Measurements from ENCODE around the gene RNASE7.

RNASE7 gene

DNA sequence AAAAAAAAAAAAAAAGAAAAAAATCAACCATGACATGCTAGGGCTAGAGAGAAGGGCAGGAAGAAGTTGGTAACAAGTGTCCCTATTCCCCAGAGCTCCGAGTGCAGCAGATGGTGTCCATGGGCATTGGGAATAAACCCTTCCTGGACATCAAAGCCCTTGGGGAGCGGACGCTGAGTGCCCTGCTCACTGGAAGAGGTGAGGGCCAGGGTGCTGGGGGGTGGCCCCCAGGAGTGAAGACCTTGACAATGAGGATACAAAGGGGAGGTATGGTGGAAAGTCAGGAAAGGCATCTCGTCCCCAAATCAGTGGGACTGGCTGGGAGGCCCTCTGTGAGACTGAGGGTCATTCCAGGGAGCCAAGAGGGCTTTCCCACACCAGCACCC lies 44.7 kb downstream of the RNASE7 start:
- no peak for DNase-seq (ENCODE audit: low read depth in 3 of 3)

DNA sequence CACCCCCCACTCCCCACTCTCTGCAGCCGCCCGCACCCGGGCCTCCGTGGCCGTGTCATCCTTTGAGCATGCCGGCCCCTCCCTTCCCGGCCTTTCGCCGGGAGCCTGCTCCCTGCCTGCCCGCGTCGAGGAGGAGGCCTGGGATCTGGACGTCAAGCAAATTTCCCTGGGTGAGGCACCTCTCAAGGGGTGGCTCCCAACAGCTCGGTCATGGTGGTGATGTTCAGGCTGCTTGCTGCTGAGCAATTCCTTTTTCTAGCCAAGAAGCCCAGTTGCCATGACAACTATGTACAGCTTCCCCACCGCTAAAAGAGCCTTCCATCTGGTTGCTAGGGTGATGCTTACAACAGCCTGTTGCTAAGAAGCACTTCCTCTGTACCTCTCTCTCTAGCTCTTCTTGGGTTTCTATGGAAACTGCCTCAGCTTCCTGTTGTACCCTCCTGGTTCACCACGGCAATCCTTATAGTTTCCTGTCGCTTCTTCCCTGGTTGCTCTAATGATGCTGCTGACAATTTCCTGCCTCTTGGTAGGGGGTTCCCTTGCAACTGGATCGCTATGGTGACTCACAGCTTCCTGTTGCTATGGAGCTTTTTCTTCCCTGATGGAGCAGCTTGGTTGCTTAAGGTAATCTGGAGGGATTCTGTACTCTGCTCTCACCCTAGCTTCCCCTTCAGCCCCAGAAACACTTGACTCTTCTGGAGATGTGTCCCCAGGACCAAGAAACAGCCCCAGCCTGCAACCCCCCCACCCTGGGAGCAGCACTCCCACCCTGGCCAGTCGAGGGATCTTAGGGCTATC lies 45.3 kb downstream of the RNASE7 start:
- no peak for DNase-seq (ENCODE audit: low read depth in 3 of 3)

DNA sequence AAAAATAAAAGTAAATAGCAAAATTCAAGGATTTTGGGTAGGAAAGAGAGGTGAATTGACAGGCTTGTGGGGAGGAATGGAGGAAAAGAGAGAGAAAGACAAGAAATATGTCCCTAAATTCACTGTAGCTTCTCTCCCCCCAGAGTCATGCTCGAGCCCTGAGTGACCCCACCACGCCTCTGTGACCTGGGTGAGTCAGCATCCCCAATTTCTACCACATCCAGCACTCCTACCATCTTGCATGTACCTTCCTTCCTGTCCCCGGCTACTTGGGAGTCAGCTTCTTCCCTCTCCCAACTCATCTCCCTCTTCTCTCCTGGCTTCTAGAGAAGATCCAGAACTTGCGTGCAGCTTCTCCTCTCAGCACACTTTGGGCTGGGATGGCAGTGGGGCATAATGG lies 46.5 kb downstream of the RNASE7 start:
- DNase-seq (ENCODE audit: low read depth in 3 of 3): no peak

DNA sequence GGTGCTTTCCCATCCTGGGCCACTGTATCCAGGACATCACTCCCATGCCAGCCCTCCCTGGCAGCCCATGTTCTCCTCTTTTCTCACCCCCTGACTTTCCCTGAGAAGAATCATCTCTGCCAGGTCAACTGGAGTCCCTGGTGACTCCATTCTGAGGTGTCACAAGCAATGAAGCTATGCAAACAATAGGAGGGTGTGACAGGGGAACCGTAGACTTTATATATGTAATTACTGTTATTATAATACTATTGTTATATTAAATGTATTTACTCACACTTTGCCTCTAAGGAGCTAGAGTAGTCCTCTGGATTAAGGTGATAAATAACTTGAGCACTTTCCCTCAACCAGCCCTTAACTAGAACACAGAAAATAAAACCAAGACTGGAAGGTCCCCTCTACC lies 47.1 kb downstream of the RNASE7 start:
- DNase-seq (ENCODE audit: low read depth in 3 of 3): no peak

DNA sequence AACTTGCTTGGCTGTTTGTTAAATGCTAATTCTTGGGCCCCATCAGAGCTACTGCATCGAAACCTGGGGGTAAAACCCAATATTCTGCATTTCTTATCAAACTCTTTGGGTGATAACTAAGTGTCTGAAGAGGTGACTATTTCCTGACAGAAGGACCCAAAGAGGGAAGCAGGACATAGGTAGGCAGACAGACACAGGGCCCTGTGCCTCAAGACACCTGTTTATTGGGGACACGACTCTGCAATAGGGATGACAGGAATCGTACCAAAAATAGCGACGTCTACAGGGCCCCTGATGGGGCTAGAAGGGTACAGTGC lies 47.7 kb downstream of the RNASE7 start:
- DNase-seq (ENCODE audit: low read depth in 3 of 3): no peak

DNA sequence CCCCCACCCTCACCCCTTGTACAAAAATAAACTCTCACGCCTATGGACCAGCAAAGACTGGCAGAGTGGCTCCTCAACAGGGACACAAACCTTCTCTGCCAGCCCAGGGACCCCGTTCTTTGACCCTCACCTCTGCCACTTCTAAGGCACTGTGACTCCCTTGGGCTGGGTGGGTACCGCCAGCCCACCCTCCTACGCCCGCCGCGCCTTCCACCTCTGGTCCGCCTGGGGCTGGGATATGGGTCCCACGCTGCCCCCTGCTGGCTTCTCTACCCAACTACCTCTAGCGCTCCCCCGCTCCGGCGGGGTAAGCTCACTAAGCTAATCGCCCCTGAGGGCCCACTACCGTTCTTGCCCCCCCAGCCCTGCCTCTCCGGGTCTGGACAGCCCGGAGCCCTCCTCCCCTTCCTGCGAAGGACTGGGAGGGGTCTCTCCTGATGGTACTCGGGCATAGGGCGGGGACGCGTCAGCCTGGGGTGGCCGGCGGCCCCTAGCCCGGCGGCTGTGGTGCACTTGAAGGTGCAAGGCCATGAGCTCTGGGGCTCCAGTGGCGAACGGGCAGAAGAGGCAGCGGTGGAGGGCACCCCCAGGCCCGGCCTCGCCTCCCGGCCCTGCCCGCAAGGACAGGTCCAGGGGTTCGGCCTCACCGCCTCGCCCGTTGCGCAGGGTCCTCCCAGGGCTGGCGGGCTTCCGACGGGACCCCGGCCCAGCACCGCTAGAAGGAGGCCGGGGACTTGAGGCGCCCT lies 48.2 kb downstream of the RNASE7 start:
- no peak for DNase-seq (ENCODE audit: low read depth in 3 of 3)

DNA sequence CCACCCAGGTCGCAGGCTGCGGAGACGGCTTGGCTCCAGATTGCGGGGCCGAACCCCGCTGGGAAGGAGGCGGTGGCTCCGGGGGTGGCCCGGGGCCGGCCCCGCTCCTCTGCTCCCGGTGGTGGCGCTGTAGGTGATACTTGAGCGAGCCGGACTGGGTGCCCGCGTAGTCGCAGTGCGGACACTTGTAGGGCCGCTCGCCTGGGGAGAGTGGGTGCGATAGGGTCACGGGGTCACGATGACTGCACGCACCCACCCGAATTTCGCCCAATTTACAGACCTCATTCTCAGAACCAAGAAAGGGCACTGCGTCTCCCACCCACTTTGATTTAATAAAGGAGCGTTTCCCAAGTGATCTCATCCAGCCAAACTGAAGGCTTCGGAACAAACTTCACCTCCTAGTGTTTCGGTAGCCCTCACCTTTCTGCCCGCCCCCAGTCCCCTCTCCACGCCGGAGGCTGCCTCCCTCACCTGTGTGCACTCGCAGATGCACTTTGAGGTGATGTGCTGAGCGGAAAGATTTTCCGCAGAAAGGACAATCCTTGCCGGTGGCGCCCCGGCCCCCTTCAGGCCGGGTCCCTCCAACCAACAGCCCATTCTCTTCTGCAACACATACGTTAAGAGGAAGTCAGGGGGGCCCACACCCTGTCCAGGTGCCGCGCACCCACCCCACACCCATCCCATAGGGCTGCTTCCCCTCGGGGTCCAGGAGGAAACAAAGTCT lies 48.9 kb downstream of the RNASE7 start:
- no peak for DNase-seq (ENCODE audit: low read depth in 3 of 3)

DNA sequence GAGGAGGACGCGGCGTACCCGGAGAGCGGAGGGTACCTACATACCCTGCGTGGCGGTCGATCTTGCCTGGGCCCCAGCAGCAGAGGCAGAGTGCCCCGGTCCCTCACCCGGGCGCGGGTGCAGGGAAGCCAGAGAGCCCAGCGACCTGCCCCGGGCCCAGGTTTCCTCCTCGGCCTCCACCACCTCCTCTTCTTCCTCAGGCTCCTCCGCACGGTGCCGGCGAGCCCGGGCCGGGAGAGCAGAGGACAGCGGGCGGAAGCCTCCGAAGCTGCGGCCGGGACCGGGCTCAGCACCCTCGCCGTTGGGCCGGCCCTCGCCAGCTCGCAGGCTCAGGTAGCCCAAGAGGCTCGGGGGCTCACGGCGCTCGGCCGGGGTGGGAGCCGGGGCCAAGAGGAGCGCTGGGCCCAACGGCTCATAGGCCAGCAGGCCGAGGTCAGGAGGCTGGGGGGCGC lies 49.7 kb downstream of the RNASE7 start:
- no peak for DNase-seq (ENCODE audit: low read depth in 3 of 3)

DNA sequence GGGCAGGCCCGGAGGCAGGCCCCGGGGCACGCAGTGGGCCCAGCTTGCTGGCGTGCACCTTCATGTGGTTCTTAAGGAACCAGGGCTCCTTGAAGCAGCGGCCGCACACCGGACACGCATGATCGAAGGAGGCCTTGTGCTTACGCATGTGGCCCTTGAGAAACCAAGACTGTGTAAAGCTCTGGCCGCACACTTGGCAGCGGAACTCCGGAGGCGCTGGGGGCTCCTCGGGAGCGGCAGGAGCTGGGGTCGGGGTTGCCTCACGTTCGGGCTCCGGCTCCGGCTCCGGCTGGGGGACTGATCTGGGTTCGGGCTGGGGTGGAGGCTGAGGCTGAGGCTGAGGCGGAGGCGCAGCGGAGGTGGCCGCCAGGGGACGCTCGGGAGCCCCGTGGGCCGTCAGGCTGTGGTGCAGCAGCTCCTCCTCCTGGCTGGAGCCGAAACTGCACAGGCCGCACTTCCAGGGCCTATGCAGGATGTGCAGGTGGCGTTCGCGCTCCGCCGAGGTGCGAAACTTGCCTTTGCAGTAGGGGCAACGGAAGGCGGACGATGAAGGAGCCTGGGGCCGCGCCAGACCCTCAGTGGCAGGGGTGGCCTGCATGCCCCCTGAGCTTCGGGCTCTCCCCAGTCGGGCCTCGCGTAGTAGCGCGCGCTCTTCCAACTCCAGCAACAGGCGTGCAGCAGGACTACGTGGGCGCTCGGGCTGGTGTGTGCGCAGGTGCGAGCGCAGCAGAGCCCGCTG lies 50.3 kb downstream of the RNASE7 start:
- peak; percentile 83 to 91 (median 85) for DNase-seq (ENCODE audit: low read depth in 3 of 3)

GRCh38 chr14:21093018-21093417 lies 50.9 kb downstream of the RNASE7 start:
- no peak for DNase-seq (ENCODE audit: low read depth in 3 of 3)
